GM20000 (cell line): ENCODE results near the gene GRB10.

Source experiments
- DNase-seq: peaks from one replicate; pipeline ENCODE4 v3.0.0; 2012; ENCODE audit warnings: low spot score
- CTCF ChIP-seq: IDR thresholded peaks from 2 replicates; pipeline ENCODE4 v1.5.1; 2012; ENCODE audit warnings: mild to moderate bottlenecking, control low read depth; ENCODE audit errors: extremely low read depth, missing control alignments

The GRB10 gene

GRCh38 chr7:50712252-50713122 lies 70.2 kb downstream of the GRB10 start:
- DNase-seq = no peak
- TF ChIP-seq CTCF = no peak

GRCh38 chr7:50711271-50712175 lies 71.2 kb downstream of the GRB10 start:
- no peak for DNase-seq
- TF ChIP-seq CTCF = no peak

- TF ChIP-seq CTCF = no peak
- no peak for DNase-seq
These were observed 72.1 kb downstream of the GRB10 start for GRCh38 chr7:50710441-50711154.

- no peak for DNase-seq
- no peak for TF ChIP-seq CTCF
These were observed 73.5 kb downstream of the GRB10 start for GRCh38 chr7:50709151-50709550.

DNA sequence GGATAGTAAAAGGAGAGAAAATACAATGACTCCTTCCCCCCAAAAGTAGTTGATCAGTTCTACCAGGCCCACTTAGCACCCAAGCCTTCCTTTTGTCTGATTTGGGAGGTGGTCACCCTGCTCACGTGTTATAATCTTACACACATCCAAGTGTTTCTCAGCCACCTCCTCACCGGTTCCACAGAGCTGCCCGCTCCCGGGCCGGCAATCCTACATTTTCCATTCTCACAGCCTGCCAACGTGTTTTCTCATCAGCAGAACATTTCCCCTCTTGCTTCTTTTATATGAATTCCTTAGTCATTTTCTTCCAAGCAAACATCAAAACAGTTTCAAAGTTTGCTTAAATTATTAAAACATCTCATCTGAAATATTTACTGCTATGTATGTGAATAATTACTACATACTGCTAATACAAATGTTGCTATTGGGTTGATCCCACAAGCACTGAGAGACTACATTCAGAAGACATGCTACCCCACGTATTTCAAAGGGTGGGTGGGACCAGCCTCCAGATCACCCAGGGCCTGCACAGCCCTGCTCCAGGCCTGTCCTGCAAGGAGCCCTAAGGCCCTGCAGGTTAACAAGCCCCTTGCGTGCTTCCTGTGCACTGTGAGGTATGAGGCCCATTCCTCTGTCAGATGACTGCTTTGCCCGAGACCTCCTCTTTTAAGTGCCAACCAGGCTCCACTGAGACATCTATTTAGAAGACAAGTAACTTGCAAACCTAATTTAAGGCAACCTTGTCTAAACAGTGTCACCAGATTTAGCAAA lies 75.3 kb downstream of the GRB10 start:
- TF ChIP-seq CTCF = no peak
- no peak for DNase-seq

DNA sequence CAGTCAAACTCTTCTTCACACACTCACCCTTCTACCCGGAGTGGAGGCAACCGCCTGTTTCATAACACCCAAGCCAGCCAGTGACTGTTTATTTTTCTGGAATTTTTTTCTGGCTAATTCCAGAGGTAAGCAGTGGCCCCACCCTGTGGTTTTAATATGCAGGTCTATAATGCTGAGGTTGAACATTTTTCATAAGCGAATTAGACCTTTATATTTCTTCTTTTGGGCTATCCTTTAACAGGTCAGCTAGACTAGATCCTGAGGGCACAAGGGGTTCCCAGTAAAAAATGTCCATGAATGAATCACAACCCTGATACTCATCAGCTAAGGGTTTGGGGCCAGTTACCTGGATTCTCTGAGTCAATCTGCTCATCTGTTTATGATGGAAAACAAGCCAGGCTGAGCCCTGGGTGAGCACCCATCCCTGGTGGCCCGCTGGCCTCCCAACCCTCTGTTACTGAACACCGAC lies 76.2 kb downstream of the GRB10 start:
- no peak for DNase-seq
- TF ChIP-seq CTCF = no peak
